CD4-positive, alpha-beta memory T cell (primary cell): ENCODE measurements around the gene TLN1. TPM values are rescaled to one million over a fixed set of nuclear protein-coding genes. Genes with fewer than 3 reads are reported as not detected.
A peak's percentile ranks its signal among the peaks of the same experiment; 100 is the strongest.

Experiments used
- CTCF ChIA-PET: fragments of 350-600 bp; sonication (Branson Sonifier 250); formaldehyde crosslinking; loops from one replicate; lab custom pipeline; 2021; ENCODE audit warnings: inconsistent platforms; ENCODE audit not compliant: partially characterized antibody; lab: Charles Lee
- POLR2A ChIA-PET: fragments of 350-600 bp; sonication (Branson Sonifier 250); formaldehyde crosslinking; loops from one replicate; lab custom pipeline; 2021; ENCODE audit not compliant: partially characterized antibody; lab: Charles Lee
- DNase-seq, 5 donors: peaks; one replicate each; pipeline versions ENCODE4 v3.0.0 to v3.0.0-alpha.2; 2020 to 2022; ENCODE audit warnings: mixed read lengths in 1 of 5
- H3K27ac ChIP-seq: one replicate; pipeline ENCODE4 v1.7.0; 2013; ENCODE audit warnings: low read depth, low read length
- H3K27me3 ChIP-seq: 2 replicates; pipeline ENCODE4 v1.7.0; 2013; ENCODE audit warnings: mild to moderate bottlenecking, low read length, moderate library complexity; ENCODE audit not compliant: insufficient read depth
- H3K36me3 ChIP-seq: 2 replicates; pipeline ENCODE4 v1.7.0; 2013; ENCODE audit warnings: mild to moderate bottlenecking, low read length, moderate library complexity; ENCODE audit not compliant: insufficient read depth
- H3K4me1 ChIP-seq: 2 replicates; pipeline ENCODE4 v1.7.0; 2013; ENCODE audit warnings: mild to moderate bottlenecking, low read length, moderate library complexity; ENCODE audit not compliant: insufficient read depth
- H3K4me3 ChIP-seq, 2 donors: one replicate each; pipeline ENCODE4 v1.7.0; 2013; ENCODE audit warnings: low read length in 2 of 2, mild to moderate bottlenecking in 1 of 2
- H3K9me3 ChIP-seq, 2 donors: one replicate each; pipeline ENCODE4 v1.7.0; 2013; ENCODE audit warnings: low read length in 2 of 2, control low read depth in 1 of 2; ENCODE audit not compliant: control insufficient read depth in 1 of 2
- H3K27ac Mint-ChIP-seq, 7 donors: one replicate each; pipeline ENCODE4 v1.8.0; 2020 to 2021; ENCODE audit warnings: mixed read lengths in 7 of 7, mild to moderate bottlenecking in 6 of 7, inconsistent platforms in 3 of 7, moderate library complexity in 3 of 7
- H3K27me3 Mint-ChIP-seq, 2 donors: one replicate each; pipeline ENCODE4 v1.8.0; 2020 to 2021; ENCODE audit warnings: mixed read lengths in 2 of 2
- H3K36me3 Mint-ChIP-seq, 2 donors: one replicate each; pipeline ENCODE4 v1.8.0; 2020 to 2021; ENCODE audit warnings: mixed read lengths in 2 of 2, inconsistent platforms in 1 of 2, mild to moderate bottlenecking in 1 of 2
- H3K4me1 Mint-ChIP-seq, 4 donors: one replicate each; pipeline ENCODE4 v1.8.0; 2020 to 2021; ENCODE audit warnings: mixed read lengths in 4 of 4, mild to moderate bottlenecking in 1 of 4
- H3K4me3 Mint-ChIP-seq, 8 donors: one replicate each; pipeline ENCODE4 v1.8.0; 2020 to 2021; ENCODE audit warnings: mixed read lengths in 8 of 8, mild to moderate bottlenecking in 7 of 8, moderate library complexity in 6 of 8, inconsistent platforms in 3 of 8
- H3K9me3 Mint-ChIP-seq, 8 donors: one replicate each; pipeline ENCODE4 v1.8.0; 2020 to 2021; ENCODE audit warnings: mixed read lengths in 8 of 8, mild to moderate bottlenecking in 5 of 8, inconsistent platforms in 3 of 8, moderate library complexity in 1 of 8
- intact Hi-C: fragments of 100-400 bp; cut with micrococcal nuclease; formaldehyde crosslinking; loops from one replicate; pipeline ENCODE4 v1.15.1; 2023
- polyA plus RNA-seq, 2 donors: library from polyadenylated mRNA; unstranded; fragments of 300-500 nt; fragmentation: Illumina TruSeq; gene quantifications; one replicate each; pipeline ENCODE4 v1.2.3, GENCODE V29; 2021
- total RNA-seq, 2 experiments: library from RNA; stranded (reverse); gene quantifications; one replicate each; pipeline ENCODE4 v1.2.3, GENCODE V29; 2021

Gene TLN1
- 100 to 1,000 TPM; 294 to 316 TPM for total RNA-seq
- polyA plus RNA-seq = 100 to 1,000 TPM in 1 of 2 donors, 10 to 100 TPM in 1; 13.7 to 137 TPM

GRCh38 chr9:35732185-35732799 lies at the start of gene TLN1, which contains the start of gene CREB3:
TLN1 (minus strand) TSS chr9:35732195; CDS start chr9:35725694, 6,501 bp downstream.
CREB3 (plus strand) TSS chr9:35732666; CDS start chr9:35732773, 107 bp downstream.
- Mint-ChIP-seq H3K4me3 (peak within 1 kb of the TSS; percentile 89 to 97 (median 94)), H3K4me1 (peaks cover 18 to 32% (median 24%) of the 10 kb centered on the region in 4 donors), H3K27ac (peak within 1 kb of the TSS in 6 of 7 donors; percentile 94 to 97 (median 96)), H3K27me3 (no peaks in the 10 kb centered on the region), H3K36me3 (peaks cover 16 to 38% of the 10 kb centered on the region in 2 donors), H3K9me3 (peaks cover 0 to 5% (median 0%) of the 10 kb centered on the region in 8 donors)
- intact Hi-C loops = loop anchor here (1.0 to 10.0 kb wide), 10 partner anchors 17 to 1355 kb away; partner anchors contain the start of genes CCDC107, CCL27, GBA2 and MYORG
- peak within 1 kb of the TSS; percentile 92 for H3K27ac ChIP-seq
- H3K9me3 ChIP-seq = no peaks in the 10 kb centered on the region
- ChIA-PET CTCF (interaction anchor here (0.6 to 14.6 kb wide), 16 partner anchors 9 to 415 kb away, joined by 3 to 249 read pairs (median 8); partner anchors contain the start of genes ARHGEF39, CCDC107, GBA2 and RGP1), POLR2A (interaction anchor here (0.6 to 11.1 kb wide), 34 partner anchors 9 to 621 kb away, joined by 3 to 179 read pairs (median 6); partner anchors contain the start of genes ARHGEF39, CCDC107, FAM221B and GBA2)
- DNase-seq = peak; percentile 96 to 98 (median 98)
- H3K4me1 ChIP-seq = peaks cover 66% of the 10 kb centered on the region
- peak within 1 kb of the TSS; percentile 84 to 95 for H3K4me3 ChIP-seq
- H3K36me3 ChIP-seq = peaks cover 31% of the 10 kb centered on the region
- no peaks in the 10 kb centered on the region for H3K27me3 ChIP-seq

GRCh38 chr9:35781066-35781465 lies 49.1 kb upstream of the TLN1 start:
- H3K27ac ChIP-seq = no peak overlapping the region
- Mint-ChIP-seq H3K27ac (no peak overlapping the region), H3K4me1 (peaks cover 0 to 5% (median 3%) of the 10 kb centered on the region in 4 donors), H3K4me3 (no peak overlapping the region), H3K27me3 (no peaks in the 10 kb centered on the region), H3K9me3 (peaks cover 0 to 2% (median 0%) of the 10 kb centered on the region in 8 donors), H3K36me3 (peaks cover 33 to 36% of the 10 kb centered on the region in 2 donors)
- no peak for DNase-seq
- no peak overlapping the region for H3K4me3 ChIP-seq
- ChIA-PET POLR2A (no interaction called here), CTCF (interaction anchor here (1.2 kb wide), 1 partner anchor 9 kb away, joined by 6 read pairs; no protein-coding TSS in a partner anchor)
- intact Hi-C loops = no loop called here
- no peaks in the 10 kb centered on the region for H3K4me1 ChIP-seq
- H3K27me3 ChIP-seq = no peaks in the 10 kb centered on the region
- H3K36me3 ChIP-seq = peaks cover 6% of the 10 kb centered on the region
- no peaks in the 10 kb centered on the region for H3K9me3 ChIP-seq

- H3K4me1 Mint-ChIP-seq = peaks cover 0 to 5% (median 4%) of the 10 kb centered on the region in 4 donors
- Histone ChIP-seq H3K9me3 (no peaks in the 10 kb centered on the region), H3K36me3 (peaks cover 3% of the 10 kb centered on the region), H3K27ac (no peak overlapping the region), H3K27me3 (no peaks in the 10 kb centered on the region), H3K4me1 (no peaks in the 10 kb centered on the region), H3K4me3 (no peak overlapping the region)
- CTCF ChIA-PET = interaction anchor here (2.2 kb wide), 1 partner anchor 12 kb away, joined by 11 read pairs; no protein-coding TSS in a partner anchor
- no peak for DNase-seq
- H3K27ac Mint-ChIP-seq = no peak overlapping the region
- peaks cover 0 to 2% (median 0%) of the 10 kb centered on the region in 8 donors for H3K9me3 Mint-ChIP-seq
- intact Hi-C loops = no loop called here
- no peak overlapping the region for H3K4me3 Mint-ChIP-seq
- POLR2A ChIA-PET = no interaction called here
- no peaks in the 10 kb centered on the region for H3K27me3 Mint-ChIP-seq
- H3K36me3 Mint-ChIP-seq = peaks cover 15 to 19% of the 10 kb centered on the region in 2 donors
Measured at GRCh38 chr9:35778496-35778895, 46.5 kb upstream of the TLN1 start.

GRCh38 chr9:35776018-35776417 lies 44.0 kb upstream of the TLN1 start:
- H3K27me3 Mint-ChIP-seq = no peaks in the 10 kb centered on the region
- POLR2A ChIA-PET = no interaction called here

GRCh38 chr9:35774907-35775635 lies 43.1 kb upstream of the TLN1 start:
- intact Hi-C loops = no loop called here
- Histone ChIP-seq H3K27ac (no peak overlapping the region), H3K36me3 (no peaks in the 10 kb centered on the region), H3K27me3 (no peaks in the 10 kb centered on the region), H3K4me3 (no peak overlapping the region), H3K9me3 (no peaks in the 10 kb centered on the region), H3K4me1 (peaks cover 3% of the 10 kb centered on the region)
- no peaks in the 10 kb centered on the region for H3K27me3 Mint-ChIP-seq
- POLR2A ChIA-PET = no interaction called here
- peak overlapping the region in 1 of 8 donors; percentile 18 for H3K4me3 Mint-ChIP-seq
- peak overlapping the region in 3 of 7 donors; percentile 62 to 72 (median 69) for H3K27ac Mint-ChIP-seq
- no peak for DNase-seq
- H3K9me3 Mint-ChIP-seq = no peaks in the 10 kb centered on the region
- CTCF ChIA-PET = interaction anchor here (0.7 to 2.1 kb wide), 6 partner anchors 15 to 108 kb away, joined by 3 to 5 read pairs (median 4); no protein-coding TSS in a partner anchor
- peaks cover 5 to 11% of the 10 kb centered on the region in 2 donors for H3K36me3 Mint-ChIP-seq
- peaks cover 0 to 5% (median 3%) of the 10 kb centered on the region in 4 donors for H3K4me1 Mint-ChIP-seq

More at GRCh38 chr9:35776018-35776417, 44.0 kb upstream of the TLN1 start:
- CTCF ChIA-PET = interaction anchor here (1.0 to 2.1 kb wide), 4 partner anchors 14 to 82 kb away, joined by 3 to 5 read pairs (median 4); no protein-coding TSS in a partner anchor
- Histone ChIP-seq H3K4me3 (no peak overlapping the region), H3K4me1 (no peaks in the 10 kb centered on the region), H3K27ac (no peak overlapping the region), H3K9me3 (no peaks in the 10 kb centered on the region), H3K27me3 (no peaks in the 10 kb centered on the region), H3K36me3 (no peaks in the 10 kb centered on the region)
- Mint-ChIP-seq H3K9me3 (no peaks in the 10 kb centered on the region), H3K4me3 (no peak overlapping the region), H3K4me1 (peaks cover 0 to 5% (median 4%) of the 10 kb centered on the region in 4 donors), H3K36me3 (peaks cover 11 to 16% of the 10 kb centered on the region in 2 donors), H3K27ac (peak overlapping the region in 1 of 7 donors; percentile 70)
- DNase-seq = no peak
- intact Hi-C loops = no loop called here

- intact Hi-C loops = no loop called here
- H3K9me3 ChIP-seq = no peaks in the 10 kb centered on the region
- CTCF ChIA-PET = interaction anchor here (0.9 to 3.8 kb wide), 6 partner anchors 15 to 131 kb away, joined by 3 to 25 read pairs (median 3); partner anchors contain the start of gene ARHGEF39
- Mint-ChIP-seq H3K36me3 (peaks cover 0 to 2% of the 10 kb centered on the region in 2 donors), H3K9me3 (no peaks in the 10 kb centered on the region), H3K27me3 (no peaks in the 10 kb centered on the region), H3K27ac (no peak overlapping the region), H3K4me3 (no peak overlapping the region), H3K4me1 (peaks cover 0 to 10% (median 6%) of the 10 kb centered on the region in 4 donors)
- POLR2A ChIA-PET = no interaction called here
- H3K36me3 ChIP-seq = no peaks in the 10 kb centered on the region
- peaks cover 3% of the 10 kb centered on the region for H3K4me1 ChIP-seq
- no peak for DNase-seq
- no peak overlapping the region for H3K27ac ChIP-seq
- H3K27me3 ChIP-seq = no peaks in the 10 kb centered on the region
- no peak overlapping the region for H3K4me3 ChIP-seq
Measured at GRCh38 chr9:35771943-35772342, 39.9 kb upstream of the TLN1 start.
